Smooth muscle cell of the pulmonary artery (primary cell): ENCODE results near the gene APC2. TPM values are rescaled to one million over a fixed set of nuclear protein-coding genes. Genes with fewer than 3 reads are reported as not detected.

ENCODE experiments used
- total RNA-seq: library from RNA; depleted of rRNA; stranded (reverse); fragments of >200 nt; gene quantifications from 2 replicates; pipeline ENCODE4 v1.2.3, GENCODE V29; 2014

APC2 gene, protein sequence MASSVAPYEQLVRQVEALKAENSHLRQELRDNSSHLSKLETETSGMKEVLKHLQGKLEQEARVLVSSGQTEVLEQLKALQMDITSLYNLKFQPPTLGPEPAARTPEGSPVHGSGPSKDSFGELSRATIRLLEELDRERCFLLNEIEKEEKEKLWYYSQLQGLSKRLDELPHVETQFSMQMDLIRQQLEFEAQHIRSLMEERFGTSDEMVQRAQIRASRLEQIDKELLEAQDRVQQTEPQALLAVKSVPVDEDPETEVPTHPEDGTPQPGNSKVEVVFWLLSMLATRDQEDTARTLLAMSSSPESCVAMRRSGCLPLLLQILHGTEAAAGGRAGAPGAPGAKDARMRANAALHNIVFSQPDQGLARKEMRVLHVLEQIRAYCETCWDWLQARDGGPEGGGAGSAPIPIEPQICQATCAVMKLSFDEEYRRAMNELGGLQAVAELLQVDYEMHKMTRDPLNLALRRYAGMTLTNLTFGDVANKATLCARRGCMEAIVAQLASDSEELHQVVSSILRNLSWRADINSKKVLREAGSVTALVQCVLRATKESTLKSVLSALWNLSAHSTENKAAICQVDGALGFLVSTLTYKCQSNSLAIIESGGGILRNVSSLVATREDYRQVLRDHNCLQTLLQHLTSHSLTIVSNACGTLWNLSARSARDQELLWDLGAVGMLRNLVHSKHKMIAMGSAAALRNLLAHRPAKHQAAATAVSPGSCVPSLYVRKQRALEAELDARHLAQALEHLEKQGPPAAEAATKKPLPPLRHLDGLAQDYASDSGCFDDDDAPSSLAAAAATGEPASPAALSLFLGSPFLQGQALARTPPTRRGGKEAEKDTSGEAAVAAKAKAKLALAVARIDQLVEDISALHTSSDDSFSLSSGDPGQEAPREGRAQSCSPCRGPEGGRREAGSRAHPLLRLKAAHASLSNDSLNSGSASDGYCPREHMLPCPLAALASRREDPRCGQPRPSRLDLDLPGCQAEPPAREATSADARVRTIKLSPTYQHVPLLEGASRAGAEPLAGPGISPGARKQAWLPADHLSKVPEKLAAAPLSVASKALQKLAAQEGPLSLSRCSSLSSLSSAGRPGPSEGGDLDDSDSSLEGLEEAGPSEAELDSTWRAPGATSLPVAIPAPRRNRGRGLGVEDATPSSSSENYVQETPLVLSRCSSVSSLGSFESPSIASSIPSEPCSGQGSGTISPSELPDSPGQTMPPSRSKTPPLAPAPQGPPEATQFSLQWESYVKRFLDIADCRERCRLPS (N-terminal part only)
- 0.13 and 0.20 TPM in 2 replicates for total RNA-seq

DNA sequence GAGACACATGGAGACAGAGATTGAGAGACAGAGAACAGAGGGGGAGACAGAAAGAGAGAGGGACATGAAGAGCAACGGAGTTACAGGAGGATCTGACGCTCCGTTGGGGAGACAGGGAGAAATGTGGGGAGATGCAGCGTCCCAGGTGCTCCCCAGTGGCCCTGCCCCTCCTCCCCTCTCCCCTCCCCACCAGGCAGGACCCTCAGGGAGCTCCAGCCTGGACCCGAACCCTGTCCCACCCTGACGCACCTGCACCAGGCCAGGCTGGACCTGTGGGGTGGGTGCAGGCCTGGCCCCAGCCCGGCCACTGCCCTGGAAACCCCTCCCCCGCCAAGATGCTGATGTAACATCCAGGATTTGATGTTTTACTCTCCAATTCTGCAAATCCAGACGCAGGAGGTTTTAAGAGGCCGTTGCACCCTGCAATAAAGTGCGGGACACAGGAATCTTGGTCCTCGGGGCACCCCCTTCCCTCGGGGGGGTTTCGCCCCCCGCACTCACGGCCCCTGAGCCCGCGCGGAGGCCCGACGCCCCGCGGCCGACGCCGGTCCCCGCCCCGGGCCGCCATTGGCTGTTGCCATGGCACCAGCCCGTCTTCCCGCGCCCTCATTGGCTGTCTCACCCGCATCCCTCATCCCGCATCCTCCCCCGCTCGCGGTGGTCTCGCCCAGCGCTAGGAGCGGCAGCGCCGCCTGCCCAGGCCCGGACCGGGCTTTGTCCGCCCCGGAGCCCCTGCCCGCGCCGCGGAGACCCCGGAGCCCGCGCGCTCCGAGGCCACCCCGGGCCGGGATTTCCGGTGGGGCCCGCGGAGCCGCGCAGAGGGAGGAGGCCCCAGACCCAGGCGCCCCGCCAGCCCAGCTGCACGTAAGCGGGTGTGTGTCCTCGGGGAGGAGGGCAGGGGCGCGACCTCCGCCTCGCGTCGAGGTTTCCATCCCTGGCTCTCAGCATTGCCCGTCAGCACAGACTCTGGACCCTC, at the start of gene APC2:
Gene APC2 (plus strand): TSS at position 655 of the 976 bp plus-strand sequence. CDS start 2,881 bp downstream, outside the sequence.

DNA sequence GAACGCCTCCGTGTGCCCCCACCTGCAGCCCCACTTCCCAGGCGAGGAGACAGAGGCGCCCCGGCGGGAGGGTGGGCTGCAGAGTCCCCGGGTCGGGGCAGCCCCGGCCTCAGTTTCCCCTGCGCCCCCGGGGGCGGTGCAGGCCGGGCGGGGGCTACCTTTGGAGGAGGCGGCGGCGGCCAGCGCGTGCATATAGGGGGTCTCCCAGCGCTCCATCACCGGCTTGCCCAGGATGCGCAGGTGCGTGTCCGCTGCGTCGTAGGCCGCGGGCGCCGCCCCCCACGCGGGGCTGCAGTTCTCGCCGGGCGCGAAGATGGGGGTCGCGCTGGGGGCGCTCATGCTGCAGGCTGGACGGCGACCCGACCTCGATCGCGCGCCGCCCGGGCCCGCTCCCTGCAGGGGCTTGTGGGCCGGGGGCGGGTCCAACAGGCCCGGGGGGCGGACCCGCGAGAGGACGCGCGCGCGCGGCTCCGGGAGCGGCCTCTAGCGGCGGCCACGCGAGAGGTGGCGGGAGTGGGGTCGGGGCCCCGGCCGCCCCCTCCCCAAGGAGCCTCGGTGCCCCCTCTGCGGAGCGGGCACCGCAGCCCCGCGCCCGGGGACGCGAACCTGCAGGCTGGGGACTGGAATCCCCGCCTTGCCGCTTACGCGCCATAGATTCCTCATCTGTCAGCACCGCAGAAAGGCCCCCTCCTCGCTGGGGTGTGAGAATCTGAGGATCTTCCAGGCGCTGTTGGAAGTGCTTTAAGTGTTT, 48.6 kb upstream of the APC2 start, which contains the start of gene GAMT:
Gene GAMT (minus strand): TSS at position 405 of the 751 bp plus-strand sequence. CDS start 66 bp downstream, at position 339.

DNA sequence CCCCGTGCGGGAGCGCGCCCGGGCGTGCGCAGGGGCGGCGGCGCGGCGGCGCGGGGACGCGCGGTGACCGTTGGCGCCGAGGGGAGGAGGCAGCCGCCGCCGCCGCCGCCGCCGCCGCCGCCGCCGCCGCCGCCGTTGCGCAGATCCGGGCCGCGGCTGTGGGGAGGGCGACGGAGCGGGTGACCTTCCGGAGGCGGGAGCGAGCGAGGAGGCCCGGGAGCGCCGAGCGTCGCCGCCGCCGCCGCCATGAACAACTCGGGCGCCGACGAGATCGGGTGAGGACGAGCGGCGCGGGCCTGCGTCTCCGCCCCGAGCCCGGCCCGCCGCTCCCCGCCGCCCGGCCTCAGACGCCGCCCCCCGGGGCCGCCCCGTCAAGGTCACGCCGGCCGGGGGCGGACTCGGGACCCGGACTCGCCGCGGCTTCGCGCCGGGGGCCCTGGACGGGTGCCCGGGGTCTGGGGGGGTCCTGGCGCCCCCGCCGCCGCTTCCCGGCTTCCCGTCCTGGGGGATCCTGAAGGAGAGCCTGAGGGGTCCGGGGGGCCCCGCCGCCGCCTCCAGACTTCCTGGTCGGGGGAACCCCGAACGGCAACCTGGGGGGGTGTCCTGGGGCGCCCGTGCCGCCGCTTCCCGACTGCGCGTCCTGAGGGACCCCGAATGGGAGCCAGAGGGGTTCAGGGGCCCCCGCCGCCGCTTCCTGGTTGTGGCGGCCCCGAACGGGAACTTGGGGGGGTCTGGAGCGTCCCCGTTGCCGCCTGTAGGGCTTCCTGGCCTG, 42.2 kb upstream of the APC2 start, which contains the start of gene DAZAP1:
Gene DAZAP1 (plus strand): TSS at position 59 of the 772 bp plus-strand sequence. CDS start 188 bp downstream, at position 247.

DNA sequence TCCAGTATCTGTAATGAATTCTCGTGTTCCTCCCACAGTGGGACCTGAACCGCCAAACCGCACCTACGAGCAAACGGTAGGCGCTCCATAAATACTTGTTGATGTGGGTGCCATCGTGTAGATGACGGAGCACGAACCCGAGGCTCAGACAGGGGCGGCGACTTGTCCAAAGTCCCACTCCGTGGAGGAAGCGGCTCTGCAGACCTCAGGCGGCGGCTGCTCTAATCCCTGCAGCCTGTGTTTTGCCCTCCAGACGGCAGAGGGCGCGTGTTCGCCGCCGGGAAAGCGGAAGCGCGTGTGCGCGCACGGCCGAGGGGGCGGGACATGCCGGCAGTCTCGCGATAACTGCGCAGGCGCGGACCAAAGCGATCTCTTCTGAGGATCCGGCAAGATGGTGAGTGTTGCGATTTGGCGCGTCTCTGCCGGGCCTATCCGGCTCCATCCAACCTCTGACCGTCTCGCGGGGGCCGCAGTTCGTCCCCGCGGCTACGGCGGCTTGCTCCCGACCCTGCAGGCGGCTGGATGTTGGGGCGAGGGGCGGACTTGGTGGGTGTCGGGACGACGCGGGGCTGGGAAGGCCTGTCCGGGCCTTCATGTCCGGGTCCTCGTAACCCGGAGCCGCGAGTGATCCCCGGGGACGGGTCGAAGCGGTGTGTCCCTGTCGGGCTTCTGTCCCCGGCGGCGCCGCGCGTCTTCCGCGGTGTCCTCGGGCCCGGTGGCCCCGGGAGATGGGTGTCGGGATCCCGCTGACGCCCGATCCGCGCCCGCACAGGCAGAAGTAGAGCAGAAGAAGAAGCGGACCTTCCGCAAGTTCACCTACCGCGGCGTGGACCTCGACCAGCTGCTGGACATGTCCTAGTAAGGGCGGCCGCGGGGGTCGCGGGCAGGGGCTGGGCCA, 11.6 kb upstream of the APC2 start, which contains the start of gene RPS15:
Gene RPS15 (plus strand): TSS at position 362 of the 898 bp plus-strand sequence. CDS start 30 bp downstream, at position 392.

DNA sequence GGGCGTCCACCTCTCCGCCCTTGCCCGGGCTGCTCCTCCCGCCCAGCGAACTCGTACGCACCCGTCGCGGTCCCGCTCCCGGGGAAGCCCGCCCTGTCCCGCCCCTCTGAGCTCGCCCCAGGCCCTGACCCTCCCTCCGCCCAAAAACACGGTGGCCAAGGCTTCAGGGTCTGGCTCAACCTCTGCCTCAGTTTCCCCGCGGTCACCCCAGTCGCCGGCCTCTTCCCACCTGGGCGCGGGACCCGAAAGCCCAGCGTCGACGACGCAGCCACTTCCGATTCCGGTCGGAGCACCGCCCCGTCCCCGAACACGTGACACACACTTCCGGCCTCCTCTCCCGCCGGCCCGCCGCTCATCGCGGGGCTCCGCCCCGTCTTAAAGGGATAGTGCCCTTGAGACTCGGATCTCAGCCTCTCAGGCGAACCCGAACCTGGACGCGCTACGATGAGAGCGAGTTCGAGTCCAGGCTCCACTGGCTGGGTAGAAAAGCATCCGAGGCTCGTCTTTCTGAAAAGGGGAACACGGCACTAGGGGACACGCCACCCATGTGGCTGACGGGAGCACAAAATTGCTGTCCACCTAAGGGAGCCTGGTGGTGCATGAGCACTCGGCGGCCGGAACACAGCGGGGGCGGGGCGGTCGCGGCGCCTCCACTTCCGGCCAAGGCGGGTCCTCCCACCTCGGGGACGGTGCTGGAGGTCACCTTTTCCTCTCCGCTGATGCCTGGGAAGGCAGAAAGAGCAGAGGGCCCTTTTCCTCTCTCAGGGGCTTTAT, 29.2 kb downstream of the APC2 start, which contains the start of gene C19orf25:
Gene C19orf25 (minus strand): TSS at position 282 of the 774 bp plus-strand sequence. CDS start 312 bp downstream, outside the sequence.

DNA sequence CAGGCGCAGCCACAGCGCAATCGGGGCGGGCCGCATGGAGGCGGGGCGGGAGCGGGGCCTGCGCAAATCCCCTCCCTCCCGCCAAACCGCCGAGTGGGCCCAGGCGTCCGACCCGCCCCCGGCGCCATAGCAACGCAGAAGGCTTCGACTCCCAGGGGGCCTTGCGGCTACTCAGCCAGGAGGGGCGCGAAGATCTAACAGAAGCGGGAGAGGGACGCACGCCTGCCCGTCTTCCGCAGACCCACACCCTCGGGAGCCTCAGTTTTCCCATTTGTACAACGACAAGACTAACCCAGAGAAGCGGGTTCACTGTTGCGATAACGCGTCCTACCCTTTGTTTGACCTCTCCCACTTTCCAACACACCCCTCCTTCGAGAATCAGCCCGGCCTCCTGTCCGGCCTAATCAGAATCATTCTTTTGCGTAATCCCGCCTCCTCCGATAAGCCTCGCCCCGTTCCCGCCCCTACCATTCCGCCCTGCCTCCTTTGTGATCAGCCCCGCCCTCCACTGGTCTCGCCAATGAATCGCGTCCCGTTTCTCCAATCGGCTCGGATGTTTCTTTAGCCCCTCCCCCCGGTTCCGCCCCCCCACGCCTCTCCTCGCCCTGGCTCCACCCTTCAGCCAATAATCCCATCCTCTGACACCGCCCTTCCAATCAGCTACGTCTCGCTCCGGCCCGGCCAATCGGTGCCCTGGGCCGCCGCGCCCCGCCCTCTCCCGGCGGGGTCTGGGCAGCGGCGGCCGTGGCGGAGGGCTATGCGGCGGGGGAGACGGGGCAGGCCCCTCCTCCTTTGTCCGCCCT, 40.6 kb downstream of the APC2 start, which contains the start of gene PCSK4:
Gene PCSK4 (minus strand): TSS at position 40 of the 803 bp plus-strand sequence. CDS start 4 bp downstream, at position 36.

DNA sequence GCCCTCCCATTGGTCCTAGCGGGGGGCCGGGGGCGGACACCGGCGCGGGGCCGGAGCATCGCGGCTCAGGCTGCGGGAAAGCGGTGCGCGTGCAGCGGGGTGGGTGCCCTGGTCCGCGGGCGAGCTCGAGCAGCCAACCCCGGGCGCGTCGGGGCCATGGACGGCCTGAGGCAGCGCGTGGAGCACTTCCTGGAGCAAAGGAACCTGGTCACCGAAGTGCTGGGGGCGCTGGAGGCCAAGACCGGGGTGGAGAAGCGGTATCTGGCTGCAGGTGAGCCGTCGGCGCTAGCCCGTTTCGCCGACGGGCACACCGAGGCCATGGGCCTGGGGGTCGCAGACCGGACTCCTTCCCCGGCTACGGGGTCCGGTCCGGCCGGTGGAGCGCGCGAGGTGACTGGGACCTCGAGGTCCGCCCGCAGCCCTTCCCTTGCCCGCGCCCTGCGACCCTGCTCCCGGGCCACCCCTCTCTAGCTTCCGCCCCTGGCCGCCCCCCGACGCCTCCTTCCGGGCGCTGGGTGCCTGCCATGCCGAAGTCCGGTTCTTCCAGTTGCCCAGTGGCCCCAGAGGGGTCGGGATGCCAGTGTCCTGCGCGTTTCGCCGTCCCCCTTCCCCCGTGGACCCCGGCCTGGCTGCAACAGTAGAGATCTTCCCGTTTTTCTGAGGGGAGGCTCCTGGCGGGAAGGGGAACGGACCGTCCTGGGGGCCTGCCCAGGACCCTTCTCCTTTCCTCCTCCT, 41.4 kb downstream of the APC2 start, which contains the start of gene REEP6:
Gene REEP6 (plus strand): TSS at position 68 of the 735 bp plus-strand sequence. CDS start 89 bp downstream, at position 157.

DNA sequence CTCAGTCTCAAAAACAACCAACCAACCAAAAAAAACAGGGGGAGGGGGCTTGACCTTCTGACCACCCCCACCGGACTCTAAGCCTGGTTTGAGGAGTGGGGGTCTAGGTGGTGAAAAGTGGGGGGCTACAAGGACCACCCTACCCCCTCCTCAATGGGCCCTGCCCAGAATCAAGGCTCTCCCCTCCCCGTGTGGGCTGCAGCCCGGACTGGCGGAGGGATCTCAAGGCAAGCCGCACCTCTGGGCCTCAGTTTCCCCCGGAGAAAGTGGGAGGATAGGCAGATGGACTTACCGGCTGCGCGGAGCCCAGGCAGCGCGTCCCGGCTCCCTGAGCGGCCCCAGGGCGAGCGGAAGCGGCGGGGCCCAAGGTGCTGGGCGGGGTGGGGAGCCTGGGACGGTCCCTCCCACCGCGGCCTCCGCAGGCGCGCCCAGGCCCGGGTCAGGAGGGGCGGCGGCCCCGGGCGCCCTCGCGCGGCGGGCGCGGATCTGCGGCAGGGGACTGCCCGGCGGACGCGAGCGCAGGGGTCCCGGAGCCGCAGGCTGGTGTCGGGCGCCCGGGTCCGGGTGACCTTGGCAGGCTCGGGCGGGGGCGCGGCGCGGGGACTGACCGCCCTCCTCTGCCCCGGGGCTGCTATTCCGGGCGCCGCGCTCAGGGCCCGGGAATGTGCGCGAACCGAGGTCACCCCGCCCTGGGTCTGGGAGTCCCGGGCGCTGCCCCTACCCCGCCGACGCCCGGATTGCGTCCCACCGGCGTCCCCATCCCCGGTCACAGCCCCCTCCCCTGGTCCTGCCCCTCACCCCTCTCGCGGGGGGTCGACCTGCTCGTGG, 63.0 kb downstream of the APC2 start, which contains the start of gene ADAMTSL5:
Gene ADAMTSL5 (minus strand): TSS at position 349 of the 828 bp plus-strand sequence. CDS start 2,076 bp downstream, outside the sequence.

Other genes with a start within 250 kb of the APC2 start
- 76.9 and 77.2 TPM in 2 replicates for gene STK11, start 244.3 kb upstream of the APC2 start, total RNA-seq
- gene CBARP, start 212.1 kb upstream of the APC2 start, total RNA-seq = 2.3 and 7.7 TPM in 2 replicates
- gene ATP5F1D, start 208.4 kb upstream of the APC2 start, total RNA-seq = 24.0 and 32.8 TPM in 2 replicates
- 22.4 and 28.5 TPM in 2 replicates for gene MIDN, start 201.5 kb upstream of the APC2 start, total RNA-seq
- gene CIRBP, start 180.8 kb upstream of the APC2 start, total RNA-seq = 88.7 and 88.8 TPM in 2 replicates
- 19.2 and 33.3 TPM in 2 replicates for gene FAM174C, start 174.6 kb upstream of the APC2 start, total RNA-seq
- not detected in 2 replicates for gene EFNA2, start 164.2 kb upstream of the APC2 start, total RNA-seq
- gene NDUFS7, start 66.2 kb upstream of the APC2 start, total RNA-seq = 46.2 and 51.7 TPM in 2 replicates
- gene GAMT, start 48.6 kb upstream of the APC2 start, total RNA-seq = 26.1 and 38.8 TPM in 2 replicates
- gene DAZAP1, start 42.5 kb upstream of the APC2 start, total RNA-seq = 46.5 and 63.6 TPM in 2 replicates
- gene RPS15, start 11.7 kb upstream of the APC2 start, total RNA-seq = 311 and 346 TPM in 2 replicates
- gene C19orf25, start 29.1 kb downstream of the APC2 start, total RNA-seq = 26.7 and 33.0 TPM in 2 replicates
- gene PCSK4, start 40.2 kb downstream of the APC2 start, total RNA-seq = 0.92 and 1.4 TPM in 2 replicates
- gene REEP6, start 41.1 kb downstream of the APC2 start, total RNA-seq = 1.0 and 2.1 TPM in 2 replicates
- 4.6 and 8.1 TPM in 2 replicates for gene ADAMTSL5, start 62.9 kb downstream of the APC2 start, total RNA-seq
- 0.13 TPM in 1 of 2 replicates, not detected in the other for gene PLK5, start 74.0 kb downstream of the APC2 start, total RNA-seq
- gene MEX3D, start 118.2 kb downstream of the APC2 start, total RNA-seq = 27.8 and 50.2 TPM in 2 replicates
- 94.9 and 124 TPM in 2 replicates for gene MBD3, start 142.7 kb downstream of the APC2 start, total RNA-seq
- gene UQCR11, start 155.3 kb downstream of the APC2 start, total RNA-seq = 51.2 and 62.7 TPM in 2 replicates
- gene TCF3, start 202.5 kb downstream of the APC2 start, total RNA-seq = 62.4 and 117 TPM in 2 replicates